ENCODE data around the gene NOTUM. TPM values are rescaled to one million over a fixed set of nuclear protein-coding genes. Genes with fewer than 3 reads are reported as not detected.
A peak's percentile ranks its signal among the peaks of the same experiment; 100 is the strongest.

NOTUM gene
- total RNA-seq, 1 donor, result 0.09 TPM

GRCh38 chr17:81924557-81925532 lies 36.1 kb downstream of the NOTUM start:
- no peak for DNase-seq (ENCODE audit: low read depth)
- H3K4me3 ChIP-seq (ENCODE audit: low read depth, low read length), result peak overlapping the region; percentile 73

GRCh38 chr17:81923302-81924260 lies 37.4 kb downstream of the NOTUM start:
- TF ChIP-seq CTCF (IDR thresholded peaks at IDR 0.05; ENCODE audit: insufficient read depth, low read length), result no peak
- DNase-seq (ENCODE audit: low read depth), result peak; percentile 87
- peak overlapping the region; percentile 73 for H3K4me3 ChIP-seq (ENCODE audit: low read depth, low read length)

More at GRCh38 chr17:81924557-81925532, 36.1 kb downstream of the NOTUM start:
- no peak for TF ChIP-seq CTCF (IDR thresholded peaks at IDR 0.05; ENCODE audit: insufficient read depth, low read length)

- no peak for DNase-seq (ENCODE audit: low read depth)
- no peak for TF ChIP-seq CTCF (IDR thresholded peaks at IDR 0.05; ENCODE audit: insufficient read depth, low read length)
- peak overlapping the region; percentile 73 for H3K4me3 ChIP-seq (ENCODE audit: low read depth, low read length)
Measured at GRCh38 chr17:81922566-81923301, 38.3 kb downstream of the NOTUM start.

- DNase-seq (ENCODE audit: low read depth), result no peak
- H3K4me3 ChIP-seq (ENCODE audit: low read depth, low read length), result peak overlapping the region; percentile 31
- no peak for TF ChIP-seq CTCF (IDR thresholded peaks at IDR 0.05; ENCODE audit: insufficient read depth, low read length)
Measured at GRCh38 chr17:81921996-81922565, 38.9 kb downstream of the NOTUM start.

GRCh38 chr17:81921537-81921862 lies 39.5 kb downstream of the NOTUM start:
- no peak for TF ChIP-seq CTCF (IDR thresholded peaks at IDR 0.05; ENCODE audit: insufficient read depth, low read length)
- no peak for DNase-seq (ENCODE audit: low read depth)
- H3K4me3 ChIP-seq (ENCODE audit: low read depth, low read length), result no peak overlapping the region
